ENCODE measurements around the gene EFCAB7.

EFCAB7 gene

GRCh38 chr1:63516629-63517028 lies 6.7 kb upstream of the EFCAB7 start:
- Histone ChIP-seq H3K36me3 (replicated peaks) (no peaks in the 10 kb centered on the region), H3K4me3 (ENCODE audit: low read depth, low read length) (no peak overlapping the region), H3K27ac (no peak overlapping the region), H3K27me3 (replicated peaks) (no peaks in the 10 kb centered on the region)
- no peak for DNase-seq
- TF ChIP-seq CTCF (IDR thresholded peaks at IDR 0.05; ENCODE audit: low read depth, low read length, missing control alignments): no peak
- in situ Hi-C loops (cut with HindIII; ENCODE audit: low pct_ligation_motif_present, low sequenced_read_pairs): no loop called here

- H3K27ac ChIP-seq: peak overlapping the region; percentile 86
- no peaks in the 10 kb centered on the region for H3K36me3 ChIP-seq (replicated peaks)
- TF ChIP-seq CTCF (IDR thresholded peaks at IDR 0.05; ENCODE audit: low read depth, low read length, missing control alignments): no peak
- DNase-seq: no peak
- in situ Hi-C loops (cut with HindIII; ENCODE audit: low pct_ligation_motif_present, low sequenced_read_pairs): no loop called here
- H3K4me3 ChIP-seq (ENCODE audit: low read depth, low read length): peak overlapping the region; percentile 71
- no peaks in the 10 kb centered on the region for H3K27me3 ChIP-seq (replicated peaks)
Measured at GRCh38 chr1:63523738-63524137, 413 bp downstream of the EFCAB7 start.

GRCh38 chr1:63524201-63524600 lies 876 bp downstream of the EFCAB7 start:
- H3K27ac ChIP-seq: peak overlapping the region; percentile 86
- TF ChIP-seq CTCF (IDR thresholded peaks at IDR 0.05; ENCODE audit: low read depth, low read length, missing control alignments): no peak
- H3K27me3 ChIP-seq (replicated peaks): no peaks in the 10 kb centered on the region
- in situ Hi-C loops (cut with HindIII; ENCODE audit: low pct_ligation_motif_present, low sequenced_read_pairs): no loop called here
- no peak for DNase-seq
- H3K36me3 ChIP-seq (replicated peaks): no peaks in the 10 kb centered on the region
- H3K4me3 ChIP-seq (ENCODE audit: low read depth, low read length): peak overlapping the region; percentile 71

GRCh38 chr1:63532727-63533126 lies 9.4 kb downstream of the EFCAB7 start:
- in situ Hi-C loops (cut with HindIII; ENCODE audit: low pct_ligation_motif_present, low sequenced_read_pairs): no loop called here
- DNase-seq: no peak
- H3K4me3 ChIP-seq (ENCODE audit: low read depth, low read length): no peak overlapping the region
- H3K36me3 ChIP-seq (replicated peaks): no peaks in the 10 kb centered on the region
- TF ChIP-seq CTCF (IDR thresholded peaks at IDR 0.05; ENCODE audit: low read depth, low read length, missing control alignments): no peak
- no peak overlapping the region for H3K27ac ChIP-seq
- no peaks in the 10 kb centered on the region for H3K27me3 ChIP-seq (replicated peaks)

- Histone ChIP-seq H3K27me3 (replicated peaks) (no peaks in the 10 kb centered on the region), H3K4me3 (ENCODE audit: low read depth, low read length) (no peak overlapping the region), H3K36me3 (replicated peaks) (no peaks in the 10 kb centered on the region), H3K27ac (no peak overlapping the region)
- in situ Hi-C loops (cut with HindIII; ENCODE audit: low pct_ligation_motif_present, low sequenced_read_pairs): no loop called here
- TF ChIP-seq CTCF (IDR thresholded peaks at IDR 0.05; ENCODE audit: low read depth, low read length, missing control alignments): no peak
- DNase-seq: no peak
Measured at GRCh38 chr1:63533931-63534330, 10.6 kb downstream of the EFCAB7 start.

- Histone ChIP-seq H3K27me3 (replicated peaks) (no peaks in the 10 kb centered on the region), H3K27ac (no peak overlapping the region), H3K36me3 (replicated peaks) (no peaks in the 10 kb centered on the region), H3K4me3 (ENCODE audit: low read depth, low read length) (no peak overlapping the region)
- no peak for DNase-seq
- no peak for TF ChIP-seq CTCF (IDR thresholded peaks at IDR 0.05; ENCODE audit: low read depth, low read length, missing control alignments)
- in situ Hi-C loops (cut with HindIII; ENCODE audit: low pct_ligation_motif_present, low sequenced_read_pairs): no loop called here
Measured at GRCh38 chr1:63534406-63534805, 11.1 kb downstream of the EFCAB7 start.

Measured in brain microvascular endothelial cell (primary cell).